ENCODE measurements around the gene PRKAG3. TPM values are rescaled to one million over a fixed set of nuclear protein-coding genes. Genes with fewer than 3 reads are reported as not detected.

Gene PRKAG3
- total and polyA plus RNA-seq, 2 experiments from 2014 or later, result 0.17 TPM; not detected in 1

GRCh38 chr2:218839888-218840287 lies 8.3 kb upstream of the PRKAG3 start:
- H3K27me3 ChIP-seq, result no peaks in the 10 kb centered on the region

GRCh38 chr2:218839430-218839829 lies 7.8 kb upstream of the PRKAG3 start:
- Histone ChIP-seq H3K4me3 (no peak overlapping the region), H3K9me3 (ENCODE audit: low read depth) (no peaks in the 10 kb centered on the region), H3K36me3 (no peaks in the 10 kb centered on the region), H3K27me3 (no peaks in the 10 kb centered on the region), H3K27ac (no peak overlapping the region), H3K4me1 (ENCODE audit: low read depth) (no peaks in the 10 kb centered on the region)
- no peak for TF ChIP-seq CTCF (IDR thresholded peaks at IDR 0.05; ENCODE audit: low read depth, low read length)
- peak in 1 of 2 donors; percentile 89 for DNase-seq (ENCODE audit: low read depth in 1 of 2, low spot score in 1 of 2)

More at GRCh38 chr2:218839888-218840287, 8.3 kb upstream of the PRKAG3 start:
- Histone ChIP-seq H3K4me1 (ENCODE audit: low read depth) (no peaks in the 10 kb centered on the region), H3K36me3 (no peaks in the 10 kb centered on the region), H3K27ac (no peak overlapping the region), H3K9me3 (ENCODE audit: low read depth) (no peaks in the 10 kb centered on the region), H3K4me3 (no peak overlapping the region)
- DNase-seq (ENCODE audit: low read depth in 1 of 2, low spot score in 1 of 2), result no peak
- no peak for TF ChIP-seq CTCF (IDR thresholded peaks at IDR 0.05; ENCODE audit: low read depth, low read length)

GRCh38 chr2:218837495-218837894 lies 5.9 kb upstream of the PRKAG3 start:
- no peak for TF ChIP-seq CTCF (IDR thresholded peaks at IDR 0.05; ENCODE audit: low read depth, low read length)
- Histone ChIP-seq H3K4me1 (ENCODE audit: low read depth) (no peaks in the 10 kb centered on the region), H3K27ac (no peak overlapping the region), H3K27me3 (no peaks in the 10 kb centered on the region), H3K9me3 (ENCODE audit: low read depth) (no peaks in the 10 kb centered on the region), H3K36me3 (no peaks in the 10 kb centered on the region), H3K4me3 (no peak overlapping the region)
- no peak for DNase-seq (ENCODE audit: low read depth in 1 of 2, low spot score in 1 of 2)

DNA sequence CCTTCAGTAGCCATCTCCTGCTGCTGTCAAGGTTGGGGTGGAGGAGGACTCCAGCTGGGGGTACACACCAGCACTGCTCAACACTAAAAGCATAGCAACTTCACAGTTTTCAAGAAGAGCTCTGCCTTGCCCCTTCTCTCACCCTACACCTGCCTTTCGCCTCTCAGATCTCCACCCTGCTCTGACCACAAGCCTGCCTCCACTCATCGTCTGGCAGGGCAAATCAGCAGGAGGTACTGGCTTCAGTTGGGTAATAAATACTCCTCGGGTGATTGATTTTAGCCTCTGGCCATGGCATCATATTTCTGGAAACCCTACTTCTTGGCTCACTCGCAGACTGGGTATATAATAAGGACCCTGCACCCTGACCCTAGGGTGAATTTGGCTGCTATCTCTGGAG lies 3.1 kb upstream of the PRKAG3 start:
- no peak for TF ChIP-seq CTCF (IDR thresholded peaks at IDR 0.05; ENCODE audit: low read depth, low read length)

DNA sequence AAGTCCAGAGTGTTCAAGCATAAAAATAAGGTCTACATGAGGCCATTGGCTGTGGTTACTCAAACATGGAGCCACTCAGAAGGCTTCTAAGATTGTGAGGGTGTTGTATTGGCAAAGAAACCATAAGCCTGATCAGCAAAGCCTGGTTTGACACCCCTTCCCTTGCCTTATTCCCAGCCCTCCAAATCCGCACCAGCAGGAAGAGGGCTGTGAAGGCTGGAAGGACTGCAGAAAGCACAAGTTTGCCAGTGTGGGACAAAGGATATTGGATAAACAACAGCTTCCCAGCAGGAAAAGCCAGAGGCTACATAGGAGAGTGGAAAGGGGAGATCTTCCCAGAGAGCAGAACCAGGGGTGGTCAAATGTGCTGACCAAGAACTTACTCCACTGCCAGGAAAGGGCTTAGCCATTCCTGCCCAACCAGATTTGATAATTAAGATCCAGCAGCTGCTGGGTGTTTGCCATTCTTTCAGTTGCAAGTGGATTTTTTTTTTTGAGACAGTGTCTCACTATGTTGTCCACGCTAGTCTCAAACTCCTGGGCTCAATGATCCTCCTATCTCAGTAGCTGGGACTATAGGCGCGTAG lies 1.5 kb upstream of the PRKAG3 start:
- no peak overlapping the region for H3K4me3 ChIP-seq

More for the DNA sequence above, 3.1 kb upstream of the PRKAG3 start:
- no peaks in the 10 kb centered on the region for H3K9me3 ChIP-seq (ENCODE audit: low read depth)
- H3K4me1 ChIP-seq (ENCODE audit: low read depth), result no peaks in the 10 kb centered on the region
- no peak overlapping the region for H3K4me3 ChIP-seq
- no peak overlapping the region for H3K27ac ChIP-seq
- DNase-seq (ENCODE audit: low read depth in 1 of 2, low spot score in 1 of 2), result no peak
- no peaks in the 10 kb centered on the region for H3K27me3 ChIP-seq
- H3K36me3 ChIP-seq, result no peaks in the 10 kb centered on the region

More for the DNA sequence above, 1.5 kb upstream of the PRKAG3 start:
- H3K9me3 ChIP-seq (ENCODE audit: low read depth), result no peaks in the 10 kb centered on the region
- no peaks in the 10 kb centered on the region for H3K27me3 ChIP-seq
- H3K36me3 ChIP-seq, result no peaks in the 10 kb centered on the region
- no peaks in the 10 kb centered on the region for H3K4me1 ChIP-seq (ENCODE audit: low read depth)
- no peak for TF ChIP-seq CTCF (IDR thresholded peaks at IDR 0.05; ENCODE audit: low read depth, low read length)
- no peak overlapping the region for H3K27ac ChIP-seq
- DNase-seq (ENCODE audit: low read depth in 1 of 2, low spot score in 1 of 2), result no peak
